Esophagus squamous epithelium (tissue), 5 donors: ENCODE results near the gene WDR18. TPM values are rescaled to one million over a fixed set of nuclear protein-coding genes. Genes with fewer than 3 reads are reported as not detected.
A peak's percentile ranks its signal among the peaks of the same experiment; 100 is the strongest.

ENCODE experiments used
- DNase-seq: peaks from one replicate; lab custom pipeline; 2025; lab: John Stamatoyannopoulos, UW
- H3K27ac ChIP-seq, 4 donors: fragments of 200-600 bp; sonication (generic); one replicate each; pipeline ENCODE4 v1.5.1; 2016 to 2019; ENCODE audit warnings: mild to moderate bottlenecking in 1 of 4
- H3K27me3 ChIP-seq, 4 donors: fragments of 200-600 bp; sonication (generic); 1 replicate in 3 of 4; 2 replicates in 1 of 4; pipeline versions ENCODE4 v1.5.1 to v1.6.0; 2017 to 2021; ENCODE audit warnings: antibody characterized with exemption in 1 of 4
- H3K36me3 ChIP-seq, 3 donors: fragments of 200-600 bp; sonication (generic); one replicate each; pipeline ENCODE4 v1.5.1; 2016 to 2019
- H3K4me1 ChIP-seq, 3 donors: fragments of 200-600 bp; sonication (generic); one replicate each; pipeline ENCODE4 v1.5.1; 2017 to 2019
- H3K4me3 ChIP-seq, 4 donors: fragments of 200-600 bp; sonication (generic); 1 replicate in 3 of 4; 2 replicates in 1 of 4; pipeline ENCODE4 v1.5.1; 2016 to 2019; ENCODE audit warnings: mild to moderate bottlenecking in 2 of 4, moderate library complexity in 1 of 4
- H3K9me3 ChIP-seq, 3 donors: fragments of 200-600 bp; sonication (generic); one replicate each; pipeline ENCODE4 v1.5.1; 2016 to 2019
- POLR2A ChIP-seq, 4 donors: fragments of 450-650 bp; IDR thresholded peaks; one replicate each; pipeline ENCODE4 v1.6.1; 2017; ENCODE audit warnings: antibody characterized with exemption in 4 of 4, mild to moderate bottlenecking in 4 of 4, moderate library complexity in 3 of 4
- WGBS, 2 donors: methylation state at CpG; one replicate each; pipeline ENCODE4 v1.1.5; 2018; 5-methylcytosine and 5-hydroxymethylcytosine counted together
- intact Hi-C: fragments of 100-400 bp; cut with DNase I; formaldehyde crosslinking; loops from one replicate; pipeline ENCODE4 v1.15.0; 2022
- total RNA-seq, 4 donors: library from RNA; depleted of rRNA; stranded (reverse); fragments of >200 nt; gene quantifications; one replicate each; pipeline ENCODE4 v1.1.0, GENCODE V29; 2016
- TF ChIP-seq, protein P1 (sequence below), 6 experiments: fragments of 450-650 bp in 4 of 6; fragments of 200-600 bp in 2 of 6; sonication (generic) in 2 of 6; IDR thresholded peaks; one replicate each; pipeline ENCODE4 v1.5.1; 2016 to 2019; ENCODE audit warnings: antibody characterized with exemption in 6 of 6, mild to moderate bottlenecking in 4 of 6, moderate library complexity in 4 of 6
- donor health status: DM: yes; HTN: yes; CAD: no.

The WDR18 gene
- total RNA-seq, 4 donors from 2014 or later = 28.2 to 70.1 (median 53.0) TPM

GRCh38 chr19:1037621-1038064, 53.5 kb downstream of the WDR18 start:
- Histone ChIP-seq H3K4me3 (no peak overlapping the region), H3K9me3 (no peaks in the 10 kb centered on the region), H3K27me3 (peaks cover 0 to 12% (median 0%) of the 10 kb centered on the region in 4 donors), H3K27ac (peak overlapping the region in 3 of 4 donors; percentile 28 to 83 (median 30)), H3K4me1 (peaks cover 29 to 55% (median 33%) of the 10 kb centered on the region in 3 donors), H3K36me3 (peaks cover 17 to 46% (median 26%) of the 10 kb centered on the region in 3 donors)
- intact Hi-C loops = no loop called here
- no peak for DNase-seq
- 59 to 64% methylated on average over 8 to 10 of the region's 22 CpGs for WGBS, 2 donors
- TF ChIP-seq, protein P1, sequence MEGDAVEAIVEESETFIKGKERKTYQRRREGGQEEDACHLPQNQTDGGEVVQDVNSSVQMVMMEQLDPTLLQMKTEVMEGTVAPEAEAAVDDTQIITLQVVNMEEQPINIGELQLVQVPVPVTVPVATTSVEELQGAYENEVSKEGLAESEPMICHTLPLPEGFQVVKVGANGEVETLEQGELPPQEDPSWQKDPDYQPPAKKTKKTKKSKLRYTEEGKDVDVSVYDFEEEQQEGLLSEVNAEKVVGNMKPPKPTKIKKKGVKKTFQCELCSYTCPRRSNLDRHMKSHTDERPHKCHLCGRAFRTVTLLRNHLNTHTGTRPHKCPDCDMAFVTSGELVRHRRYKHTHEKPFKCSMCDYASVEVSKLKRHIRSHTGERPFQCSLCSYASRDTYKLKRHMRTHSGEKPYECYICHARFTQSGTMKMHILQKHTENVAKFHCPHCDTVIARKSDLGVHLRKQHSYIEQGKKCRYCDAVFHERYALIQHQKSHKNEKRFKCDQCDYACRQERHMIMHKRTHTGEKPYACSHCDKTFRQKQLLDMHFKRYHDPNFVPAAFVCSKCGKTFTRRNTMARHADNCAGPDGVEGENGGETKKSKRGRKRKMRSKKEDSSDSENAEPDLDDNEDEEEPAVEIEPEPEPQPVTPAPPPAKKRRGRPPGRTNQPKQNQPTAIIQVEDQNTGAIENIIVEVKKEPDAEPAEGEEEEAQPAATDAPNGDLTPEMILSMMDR (IDR thresholded peaks at IDR 0.05) = no peak
- TF ChIP-seq POLR2A (IDR thresholded peaks at IDR 0.05) = no peak

DNA sequence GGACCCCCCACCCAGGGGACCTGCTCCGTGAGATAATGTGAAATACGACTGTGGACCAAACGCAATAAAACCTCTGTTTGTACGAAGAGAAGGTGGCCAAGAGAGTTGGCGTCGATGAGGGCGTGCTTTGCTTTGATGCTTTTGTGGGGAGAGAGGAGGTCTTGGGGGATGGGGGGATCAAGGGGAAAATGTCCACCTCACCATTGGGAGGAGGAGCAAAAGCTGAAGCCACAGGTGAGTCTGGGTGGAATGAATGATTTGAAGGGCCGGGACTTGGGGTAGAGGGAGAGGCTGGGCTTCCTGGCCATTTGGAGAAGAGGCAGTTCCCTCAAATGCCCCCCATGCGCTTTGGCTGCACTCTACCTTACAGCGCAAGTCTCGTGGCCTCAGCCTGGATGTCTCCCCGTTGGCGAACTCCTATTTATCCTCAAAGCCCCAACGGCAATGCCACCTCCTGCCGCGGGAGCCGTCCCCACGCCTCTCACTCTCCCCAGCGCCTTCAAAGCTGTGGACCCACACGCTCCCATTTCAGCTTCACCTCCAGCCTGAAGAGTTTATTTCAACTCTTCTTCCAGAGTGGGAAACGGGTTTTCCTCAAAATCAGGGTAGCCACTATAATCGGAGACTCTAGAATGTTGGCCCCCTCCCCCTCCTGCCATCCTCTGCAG, 55.0 kb downstream of the WDR18 start:
- Histone ChIP-seq H3K36me3 (peaks cover 13 to 37% (median 17%) of the 10 kb centered on the region in 3 donors), H3K4me1 (peaks cover 33 to 64% (median 39%) of the 10 kb centered on the region in 3 donors), H3K9me3 (no peaks in the 10 kb centered on the region), H3K4me3 (peak overlapping the region in 3 of 4 donors; percentile 53 to 74 (median 65)), H3K27ac (peak overlapping the region; percentile 5 to 83 (median 82)), H3K27me3 (peaks cover 0 to 14% (median 0%) of the 10 kb centered on the region in 4 donors)
- DNase-seq = no peak
- TF ChIP-seq, protein P1 (IDR thresholded peaks at IDR 0.05) = peak in 1 of 6 experiments; percentile 2
- TF ChIP-seq POLR2A (IDR thresholded peaks at IDR 0.05) = no peak
- 54 to 59% methylated on average over 19 of the region's 22 CpGs for WGBS, 2 donors
- intact Hi-C loops = no loop called here

DNA sequence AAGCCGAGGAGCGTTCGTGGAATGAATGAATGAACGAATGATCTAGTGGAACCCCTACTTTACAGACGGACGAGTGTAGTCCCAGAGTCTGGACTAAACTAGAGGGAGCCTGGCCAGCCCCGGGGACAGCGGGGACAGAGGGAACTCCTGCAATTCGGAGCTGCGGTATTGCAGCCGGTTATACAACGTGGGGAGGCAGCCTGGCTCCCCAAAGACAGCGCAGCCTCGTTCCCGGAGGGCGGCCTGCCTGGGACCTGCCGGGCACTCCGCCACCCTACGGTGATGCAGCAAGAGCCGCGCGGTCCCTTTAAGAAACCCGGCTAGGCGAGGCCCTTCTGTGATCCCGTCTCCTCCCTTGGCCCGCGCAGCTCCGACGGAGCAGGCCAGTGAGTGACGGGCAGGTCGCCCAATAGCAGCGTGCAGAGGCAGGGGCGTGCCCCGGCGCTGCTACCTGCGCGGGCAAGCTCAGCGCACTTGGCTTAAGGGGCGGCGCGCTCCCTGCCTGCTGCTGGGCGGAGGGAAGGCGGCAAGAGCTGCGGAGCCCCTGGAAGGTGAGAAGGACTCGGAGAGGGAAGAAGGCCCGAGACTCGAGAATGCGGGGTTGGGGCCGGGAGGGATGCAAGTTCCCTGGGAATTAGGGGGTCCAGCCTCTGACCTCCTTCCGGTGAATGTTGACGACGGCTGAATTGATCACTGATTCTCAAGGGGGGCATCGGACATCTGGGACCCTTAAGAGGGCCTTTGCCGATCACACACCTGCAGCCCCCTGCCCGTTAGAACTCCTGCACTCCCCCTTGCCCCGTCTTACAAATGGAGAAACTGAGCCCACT, 55.7 kb downstream of the WDR18 start, which contains the start of gene ABCA7:
Gene ABCA7, plus strand, starts transcription at position 462 of the 830 bp plus-strand sequence. CDS start 1,255 bp downstream, outside the sequence.
- 0 to 6% methylated on average over 6 to 8 of the region's 56 CpGs for WGBS, 2 donors
- peak; percentile 84 for DNase-seq
- Histone ChIP-seq H3K4me3 (peak within 1 kb of the TSS; percentile 37 to 74 (median 59)), H3K9me3 (no peaks in the 10 kb centered on the region), H3K27me3 (peaks cover 0 to 14% (median 0%) of the 10 kb centered on the region in 4 donors), H3K27ac (peak within 1 kb of the TSS; percentile 81 to 83 (median 82)), H3K4me1 (peaks cover 33 to 64% (median 39%) of the 10 kb centered on the region in 3 donors), H3K36me3 (peaks cover 13 to 37% (median 17%) of the 10 kb centered on the region in 3 donors)
- peak in 2 of 4 donors; percentile 81 to 91 for TF ChIP-seq POLR2A (IDR thresholded peaks at IDR 0.05)
- TF ChIP-seq, protein P1 (IDR thresholded peaks at IDR 0.05) = peak in 2 of 6 experiments; percentile 4 to 30
- intact Hi-C loops = no loop called here

DNA sequence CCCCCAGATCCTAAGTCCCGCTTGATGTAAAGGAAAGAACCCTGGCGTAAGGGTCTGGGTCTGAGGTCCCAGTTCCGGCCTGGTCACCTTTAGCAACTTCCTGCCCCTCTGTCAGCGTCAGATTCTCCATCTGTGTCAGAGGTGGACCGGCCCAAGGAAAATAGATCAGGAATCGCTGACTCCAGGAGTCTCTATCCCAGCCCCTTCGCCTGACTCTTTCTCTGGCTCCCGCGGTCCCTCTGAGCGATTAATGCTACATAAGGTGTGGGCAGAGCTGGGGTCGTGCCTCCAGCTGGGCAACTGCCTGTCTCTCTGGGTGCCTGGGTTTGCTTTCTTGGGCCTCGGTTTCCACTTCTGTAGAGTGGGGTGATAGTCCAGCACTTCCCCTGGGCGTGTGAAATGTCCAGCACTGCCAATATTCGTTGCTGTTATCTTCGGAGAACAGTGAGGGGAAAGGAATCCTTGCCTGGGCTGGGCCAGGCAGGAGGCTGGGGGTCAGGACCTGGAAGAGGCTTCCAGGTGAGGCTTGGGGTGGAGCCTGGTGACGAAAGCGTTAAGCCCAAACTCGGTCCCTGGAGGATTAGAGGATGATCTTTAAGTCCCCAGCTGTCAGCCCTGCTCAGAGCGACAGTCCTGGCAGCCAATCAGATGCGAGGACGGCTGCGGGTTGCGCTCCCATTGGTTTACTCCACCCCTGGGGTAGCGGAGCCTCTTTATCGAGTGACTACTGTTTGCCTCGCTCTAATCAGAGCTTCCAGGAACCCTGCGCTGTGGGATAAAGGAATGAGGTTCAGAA, 56.5 kb downstream of the WDR18 start:
- H3K36me3 ChIP-seq = peaks cover 13 to 29% (median 16%) of the 10 kb centered on the region in 3 donors
- peak overlapping the region; percentile 81 to 83 (median 82) for H3K27ac ChIP-seq
- H3K9me3 ChIP-seq = no peaks in the 10 kb centered on the region
- H3K27me3 ChIP-seq = peaks cover 0 to 14% (median 0%) of the 10 kb centered on the region in 4 donors
- intact Hi-C loops = no loop called here
- TF ChIP-seq POLR2A (IDR thresholded peaks at IDR 0.05) = peak in 1 of 4 donors; percentile 34
- TF ChIP-seq, protein P1 (IDR thresholded peaks at IDR 0.05) = no peak
- peaks cover 33 to 64% (median 39%) of the 10 kb centered on the region in 3 donors for H3K4me1 ChIP-seq
- WGBS, 2 donors = 3% methylated on average over 12 to 13 of the region's 27 CpGs
- peak overlapping the region; percentile 37 to 74 (median 59) for H3K4me3 ChIP-seq
- DNase-seq = peak; percentile 55
